Caco-2 (cell line): ENCODE measurements around the gene SOCS1. TPM values are rescaled to one million over a fixed set of nuclear protein-coding genes. Genes with fewer than 3 reads are reported as not detected.
A peak's percentile ranks its signal among the peaks of the same experiment; 100 is the strongest.

ENCODE experiments used
- BruUV-seq: library from RNA; stranded (reverse); fragments of 400-500 nt; replicated peaks from 2 replicates; lab custom pipeline; 2021; lab: Mats Ljungman, UMichigan
- CTCF ChIA-PET: fragments of 300-600 bp; sonication (Branson Sonifier 250); formaldehyde crosslinking; loops from one replicate; lab custom pipeline; 2022; ENCODE audit warnings: antibody characterized with exemption; lab: Charles Lee
- POLR2A ChIA-PET: fragments of 300-600 bp; sonication (Branson Sonifier 250); formaldehyde crosslinking; loops from one replicate; lab custom pipeline; 2022; ENCODE audit warnings: antibody characterized with exemption; lab: Charles Lee
- DNase-seq, 2 experiments: peaks; one replicate each; pipeline versions ENCODE4 v3.0.0 to v3.0.0-alpha.2; 2020 to 2022
- H3K27me3 ChIP-seq: replicated peaks from 2 replicates; pipeline ENCODE4 v1.6.0; 2011; ENCODE audit warnings: low read length; ENCODE audit not compliant: control insufficient read depth, insufficient read depth
- H3K36me3 ChIP-seq: 2 replicates; pipeline ENCODE4 v1.5.1; 2011; ENCODE audit warnings: low read length; ENCODE audit not compliant: control insufficient read depth, insufficient read depth
- H3K4me1 ChIP-seq: fragments of 250-450 bp; sonication (Bioruptor Pico); 2 replicates; pipeline ENCODE4 v1.5.1; 2020; ENCODE audit warnings: mild to moderate bottlenecking
- H3K4me3 ChIP-seq: 2 replicates; pipeline ENCODE4 v1.5.1; 2011; ENCODE audit warnings: low read depth, mild to moderate bottlenecking, control low read depth, low read length
- H3K9me3 ChIP-seq: fragments of 250-450 bp; sonication (Bioruptor Pico); 2 replicates; pipeline ENCODE4 v1.5.1; 2020; ENCODE audit warnings: mild to moderate bottlenecking, moderate library complexity
- H3K27ac Mint-ChIP-seq: one replicate; pipeline ENCODE4 v1.8.0; 2022; ENCODE audit warnings: mixed read lengths; ENCODE audit not compliant: unreplicated experiment
- H3K27me3 Mint-ChIP-seq: one replicate; pipeline ENCODE4 v1.8.0; 2022; ENCODE audit warnings: mixed read lengths; ENCODE audit not compliant: insufficient read depth, unreplicated experiment
- H3K36me3 Mint-ChIP-seq: one replicate; pipeline ENCODE4 v1.8.0; 2022; ENCODE audit warnings: mild to moderate bottlenecking, mixed read lengths; ENCODE audit not compliant: insufficient read depth, unreplicated experiment
- H3K4me1 Mint-ChIP-seq: one replicate; pipeline ENCODE4 v1.8.0; 2022; ENCODE audit warnings: low read depth, mixed read lengths; ENCODE audit not compliant: unreplicated experiment
- H3K4me3 Mint-ChIP-seq: one replicate; pipeline ENCODE4 v1.8.0; 2022; ENCODE audit warnings: mild to moderate bottlenecking, moderate library complexity, mixed read lengths; ENCODE audit not compliant: unreplicated experiment
- H3K9me3 Mint-ChIP-seq: one replicate; pipeline ENCODE4 v1.8.0; 2022; ENCODE audit warnings: mixed read lengths; ENCODE audit not compliant: unreplicated experiment
- CTCF ChIP-seq, 2 experiments: fragments of 200-600 bp in 1 of 2; IDR thresholded peaks; 1 replicate in 1 of 2; 2 replicates in 1 of 2; pipeline versions ENCODE4 v1.5.1 to v1.8.0; 2011 to 2022; ENCODE audit warnings: antibody characterized with exemption in 1 of 2, control low read depth in 1 of 2, inconsistent platforms in 1 of 2, low read depth in 1 of 2, low read length in 1 of 2, mild to moderate bottlenecking in 1 of 2, moderate library complexity in 1 of 2; ENCODE audit not compliant: insufficient read depth in 1 of 2, severe bottlenecking in 1 of 2, unreplicated experiment in 1 of 2
- intact Hi-C: fragments of 100-400 bp; cut with micrococcal nuclease; formaldehyde crosslinking; loops from one replicate; pipeline ENCODE4 v1.10.0; 2022; ENCODE audit not compliant: unreplicated experiment
- total RNA-seq: library from RNA; stranded (reverse); gene quantifications from 2 replicates; pipeline ENCODE4 v1.2.3, GENCODE V29; 2022

Gene SOCS1
- total RNA-seq, 1 experiment from 2014 or later: 13.2 TPM

- no TSS peak for BruUV-seq
- Histone ChIP-seq H3K27me3 (no peaks in the 10 kb centered on the region), H3K36me3 (no peaks in the 10 kb centered on the region), H3K9me3 (no peaks in the 10 kb centered on the region), H3K4me1 (peaks cover 6% of the 10 kb centered on the region), H3K4me3 (no peak overlapping the region)
- Mint-ChIP-seq H3K4me1 (peaks cover 7% of the 10 kb centered on the region), H3K9me3 (no peaks in the 10 kb centered on the region), H3K36me3 (peaks cover 53% of the 10 kb centered on the region), H3K27ac (no peak overlapping the region), H3K27me3 (no peaks in the 10 kb centered on the region), H3K4me3 (peak overlapping the region; percentile 20)
- ChIA-PET POLR2A (interaction anchor here (0.6 kb wide), 1 partner anchor 17 kb away, joined by 5 read pairs; no protein-coding TSS in a partner anchor), CTCF (no interaction called here)
- TF ChIP-seq CTCF (IDR thresholded peaks at IDR 0.05; ENCODE audit: insufficient read depth in 1 of 2, low read depth in 1 of 2, low read length in 1 of 2, severe bottlenecking in 1 of 2, unreplicated experiment in 1 of 2): no peak
- DNase-seq: no peak
- intact Hi-C loops: loop anchor here (10.0 kb wide), 1 partner anchor 148 kb away; no protein-coding TSS in a partner anchor
These were observed 3.5 kb downstream of the SOCS1 start for GRCh38 chr16:11252482-11252931.

- H3K27me3 ChIP-seq: no peaks in the 10 kb centered on the region
- H3K36me3 ChIP-seq: no peaks in the 10 kb centered on the region
- no peak overlapping the region for H3K27ac Mint-ChIP-seq
- H3K9me3 ChIP-seq: no peaks in the 10 kb centered on the region
- ChIA-PET POLR2A (interaction anchor here (0.6 kb wide), 1 partner anchor 17 kb away, joined by 5 read pairs; no protein-coding TSS in a partner anchor), CTCF (interaction anchor here (0.6 kb wide), 1 partner anchor 41 kb away, joined by 5 read pairs; no protein-coding TSS in a partner anchor)
- no peak for TF ChIP-seq CTCF (IDR thresholded peaks at IDR 0.05; ENCODE audit: insufficient read depth in 1 of 2, low read depth in 1 of 2, low read length in 1 of 2, severe bottlenecking in 1 of 2, unreplicated experiment in 1 of 2)
- H3K4me1 Mint-ChIP-seq: peaks cover 7% of the 10 kb centered on the region
- no TSS peak for BruUV-seq
- no peak overlapping the region for H3K4me3 Mint-ChIP-seq
- H3K36me3 Mint-ChIP-seq: peaks cover 46% of the 10 kb centered on the region
- no peaks in the 10 kb centered on the region for H3K9me3 Mint-ChIP-seq
- H3K4me3 ChIP-seq: no peak overlapping the region
- DNase-seq: no peak
- H3K4me1 ChIP-seq: no peaks in the 10 kb centered on the region
- no peaks in the 10 kb centered on the region for H3K27me3 Mint-ChIP-seq
- intact Hi-C loops: loop anchor here (10.0 kb wide), 1 partner anchor 147 kb away; no protein-coding TSS in a partner anchor
These were observed 4.2 kb downstream of the SOCS1 start for GRCh38 chr16:11251525-11252481.

- H3K4me1 Mint-ChIP-seq: peaks cover 7% of the 10 kb centered on the region
- no peak for TF ChIP-seq CTCF (IDR thresholded peaks at IDR 0.05; ENCODE audit: insufficient read depth in 1 of 2, low read depth in 1 of 2, low read length in 1 of 2, severe bottlenecking in 1 of 2, unreplicated experiment in 1 of 2)
- no TSS peak for BruUV-seq
- no peaks in the 10 kb centered on the region for H3K9me3 ChIP-seq
- no peak overlapping the region for H3K4me3 ChIP-seq
- H3K36me3 Mint-ChIP-seq: peaks cover 38% of the 10 kb centered on the region
- no peaks in the 10 kb centered on the region for H3K9me3 Mint-ChIP-seq
- H3K27me3 ChIP-seq: no peaks in the 10 kb centered on the region
- no peak overlapping the region for H3K27ac Mint-ChIP-seq
- H3K4me3 Mint-ChIP-seq: no peak overlapping the region
- no peaks in the 10 kb centered on the region for H3K27me3 Mint-ChIP-seq
- ChIA-PET POLR2A (no interaction called here), CTCF (interaction anchor here (0.6 kb wide), 1 partner anchor 42 kb away, joined by 5 read pairs; no protein-coding TSS in a partner anchor)
- H3K36me3 ChIP-seq: no peaks in the 10 kb centered on the region
- H3K4me1 ChIP-seq: no peaks in the 10 kb centered on the region
- DNase-seq: no peak
- intact Hi-C loops: loop anchor here (10.0 kb wide), 1 partner anchor 146 kb away; no protein-coding TSS in a partner anchor
These were observed 5.0 kb downstream of the SOCS1 start for GRCh38 chr16:11250786-11251524.
